Measurements from ENCODE around the gene SPTA1.

Gene SPTA1

GRCh38 chr1:158570480-158570879 lies 116.0 kb downstream of the SPTA1 start, which contains the start of gene OR6P1:
Gene OR6P1, minus strand, starts transcription at chr1:158570580. Its CDS starts 6,976 bp downstream, at chr1:158563604.
- no peak for DNase-seq (ENCODE audit: low spot score)

DNA sequence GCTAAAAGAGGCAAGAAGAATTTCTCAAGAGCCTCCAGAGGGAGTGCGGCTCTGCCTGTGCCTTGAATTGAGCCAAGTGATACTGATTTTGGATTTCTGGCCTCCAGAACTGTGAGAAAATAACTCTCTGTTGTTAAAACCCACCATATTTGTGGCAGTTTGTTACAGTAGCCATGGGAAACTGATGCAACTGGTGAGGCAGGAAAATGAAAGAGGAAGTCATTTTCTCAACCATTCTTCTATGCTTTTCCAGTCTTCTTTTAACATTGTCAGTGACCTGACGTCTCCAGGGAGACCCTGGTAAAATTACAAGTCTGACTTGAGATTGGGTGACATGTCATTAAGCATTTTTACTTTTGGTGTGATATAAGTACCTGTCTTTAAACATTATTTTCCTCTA lies 121.9 kb downstream of the SPTA1 start:
- no peak for DNase-seq (ENCODE audit: low spot score)

DNA sequence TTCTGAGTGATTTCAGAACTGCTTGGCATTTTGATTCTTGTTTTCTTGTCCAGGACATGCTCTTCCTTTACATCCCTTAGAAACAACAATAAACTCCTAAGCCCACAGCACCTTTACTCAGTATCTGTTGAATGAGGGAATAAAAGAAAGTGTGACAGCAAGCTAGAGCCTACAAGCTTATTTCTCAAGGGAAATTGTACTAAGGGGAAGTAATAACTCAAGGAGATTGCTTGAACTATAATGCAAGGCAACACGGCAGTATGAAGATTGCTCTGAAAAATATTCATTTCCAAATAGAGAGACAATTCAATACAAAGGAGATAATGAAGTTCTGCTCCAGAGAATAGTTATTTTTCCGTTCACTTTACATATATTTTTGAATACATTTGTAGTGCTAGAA lies 122.7 kb downstream of the SPTA1 start:
- no peak for DNase-seq (ENCODE audit: low spot score)

All from D341Med (cell line).